CD4-positive, alpha-beta memory T cell (primary cell): ENCODE results near the gene OSBPL8. TPM values are rescaled to one million over a fixed set of nuclear protein-coding genes. Genes with fewer than 3 reads are reported as not detected.
"Not testable (repeated sequence)": the region's sequence is repeated elsewhere in the genome, so short reads cannot be mapped to it uniquely, and the experiment has no call there.

Experiments used
- CTCF ChIA-PET: fragments of 350-600 bp; sonication (Branson Sonifier 250); formaldehyde crosslinking; loops from one replicate; lab custom pipeline; 2021; ENCODE audit warnings: inconsistent platforms; ENCODE audit not compliant: partially characterized antibody; lab: Charles Lee
- POLR2A ChIA-PET: fragments of 350-600 bp; sonication (Branson Sonifier 250); formaldehyde crosslinking; loops from one replicate; lab custom pipeline; 2021; ENCODE audit not compliant: partially characterized antibody; lab: Charles Lee
- DNase-seq, 5 donors: peaks; one replicate each; pipeline versions ENCODE4 v3.0.0 to v3.0.0-alpha.2; 2020 to 2022; ENCODE audit warnings: mixed read lengths in 1 of 5
- H3K27ac ChIP-seq: one replicate; pipeline ENCODE4 v1.7.0; 2013; ENCODE audit warnings: low read depth, low read length
- H3K27me3 ChIP-seq: 2 replicates; pipeline ENCODE4 v1.7.0; 2013; ENCODE audit warnings: mild to moderate bottlenecking, low read length, moderate library complexity; ENCODE audit not compliant: insufficient read depth
- H3K36me3 ChIP-seq: 2 replicates; pipeline ENCODE4 v1.7.0; 2013; ENCODE audit warnings: mild to moderate bottlenecking, low read length, moderate library complexity; ENCODE audit not compliant: insufficient read depth
- H3K4me1 ChIP-seq: 2 replicates; pipeline ENCODE4 v1.7.0; 2013; ENCODE audit warnings: mild to moderate bottlenecking, low read length, moderate library complexity; ENCODE audit not compliant: insufficient read depth
- H3K4me3 ChIP-seq, 2 donors: one replicate each; pipeline ENCODE4 v1.7.0; 2013; ENCODE audit warnings: low read length in 2 of 2, mild to moderate bottlenecking in 1 of 2
- H3K9me3 ChIP-seq, 2 donors: one replicate each; pipeline ENCODE4 v1.7.0; 2013; ENCODE audit warnings: low read length in 2 of 2, control low read depth in 1 of 2; ENCODE audit not compliant: control insufficient read depth in 1 of 2
- H3K27ac Mint-ChIP-seq, 7 donors: one replicate each; pipeline ENCODE4 v1.8.0; 2020 to 2021; ENCODE audit warnings: mixed read lengths in 7 of 7, mild to moderate bottlenecking in 6 of 7, inconsistent platforms in 3 of 7, moderate library complexity in 3 of 7
- H3K27me3 Mint-ChIP-seq, 2 donors: one replicate each; pipeline ENCODE4 v1.8.0; 2020 to 2021; ENCODE audit warnings: mixed read lengths in 2 of 2
- H3K36me3 Mint-ChIP-seq, 2 donors: one replicate each; pipeline ENCODE4 v1.8.0; 2020 to 2021; ENCODE audit warnings: mixed read lengths in 2 of 2, inconsistent platforms in 1 of 2, mild to moderate bottlenecking in 1 of 2
- H3K4me1 Mint-ChIP-seq, 4 donors: one replicate each; pipeline ENCODE4 v1.8.0; 2020 to 2021; ENCODE audit warnings: mixed read lengths in 4 of 4, mild to moderate bottlenecking in 1 of 4
- H3K4me3 Mint-ChIP-seq, 8 donors: one replicate each; pipeline ENCODE4 v1.8.0; 2020 to 2021; ENCODE audit warnings: mixed read lengths in 8 of 8, mild to moderate bottlenecking in 7 of 8, moderate library complexity in 6 of 8, inconsistent platforms in 3 of 8
- H3K9me3 Mint-ChIP-seq, 8 donors: one replicate each; pipeline ENCODE4 v1.8.0; 2020 to 2021; ENCODE audit warnings: mixed read lengths in 8 of 8, mild to moderate bottlenecking in 5 of 8, inconsistent platforms in 3 of 8, moderate library complexity in 1 of 8
- intact Hi-C: fragments of 100-400 bp; cut with micrococcal nuclease; formaldehyde crosslinking; loops from one replicate; pipeline ENCODE4 v1.15.1; 2023
- polyA plus RNA-seq, 2 donors: library from polyadenylated mRNA; unstranded; fragments of 300-500 nt; fragmentation: Illumina TruSeq; gene quantifications; one replicate each; pipeline ENCODE4 v1.2.3, GENCODE V29; 2021
- total RNA-seq, 2 experiments: library from RNA; stranded (reverse); gene quantifications; one replicate each; pipeline ENCODE4 v1.2.3, GENCODE V29; 2021

The OSBPL8 gene
- total and polyA plus RNA-seq, 4 experiments from 2014 or later = 126 to 143 (median 129) TPM

DNA sequence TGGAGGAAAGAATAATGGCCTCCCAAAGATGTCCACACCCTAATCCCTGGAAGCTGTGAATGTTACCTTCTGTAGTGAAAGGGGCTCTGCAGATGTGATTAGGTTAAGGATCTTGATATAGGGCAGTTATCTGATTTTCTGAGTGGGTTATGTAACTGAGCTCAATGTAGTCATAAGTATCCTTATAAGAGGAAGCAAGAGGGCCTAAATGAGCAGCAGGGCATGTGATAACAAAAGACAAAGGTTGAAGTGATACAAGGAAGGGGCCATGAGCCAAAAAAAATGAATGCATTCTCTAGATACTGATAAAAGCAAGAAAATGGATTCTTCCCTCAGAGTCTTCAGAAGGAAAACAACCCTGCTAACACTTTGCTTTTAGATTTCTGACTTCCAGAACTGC is 78.8 kb downstream of the OSBPL8 start:
- Histone ChIP-seq H3K4me1 (peaks cover 8% of the 10 kb centered on the region), H3K27ac (no peak overlapping the region), H3K9me3 (no peaks in the 10 kb centered on the region), H3K27me3 (no peaks in the 10 kb centered on the region), H3K36me3 (no peaks in the 10 kb centered on the region), H3K4me3 (no peak overlapping the region)
- H3K27ac Mint-ChIP-seq = peak overlapping the region in 1 of 7 donors; percentile 3
- no peaks in the 10 kb centered on the region for H3K9me3 Mint-ChIP-seq
- H3K27me3 Mint-ChIP-seq = no peaks in the 10 kb centered on the region
- peaks cover 13 to 36% of the 10 kb centered on the region in 2 donors for H3K36me3 Mint-ChIP-seq
- no peak overlapping the region for H3K4me3 Mint-ChIP-seq
- no peak for DNase-seq
- intact Hi-C loops = no loop called here
- H3K4me1 Mint-ChIP-seq = peaks cover 13 to 32% (median 22%) of the 10 kb centered on the region in 4 donors
- CTCF ChIA-PET = interaction anchor here (1.6 kb wide), 1 partner anchor 11 kb away, joined by 3 read pairs; no protein-coding TSS in a partner anchor
- POLR2A ChIA-PET = no interaction called here

GRCh38 chr12:76478045-76478444 is 81.5 kb downstream of the OSBPL8 start:
- intact Hi-C loops = no loop called here
- Histone ChIP-seq H3K4me1 (peaks cover 8% of the 10 kb centered on the region), H3K9me3 (no peaks in the 10 kb centered on the region), H3K4me3 (no peak overlapping the region), H3K27me3 (no peaks in the 10 kb centered on the region), H3K36me3 (no peaks in the 10 kb centered on the region), H3K27ac (no peak overlapping the region)
- Mint-ChIP-seq H3K9me3 (no peaks in the 10 kb centered on the region), H3K4me1 (peaks cover 14 to 41% (median 27%) of the 10 kb centered on the region in 4 donors), H3K4me3 (no peak overlapping the region), H3K27me3 (no peaks in the 10 kb centered on the region), H3K27ac (no peak overlapping the region), H3K36me3 (peaks cover 12 to 33% of the 10 kb centered on the region in 2 donors)
- DNase-seq = no peak
- CTCF ChIA-PET = no interaction called here
- POLR2A ChIA-PET = no interaction called here

DNA sequence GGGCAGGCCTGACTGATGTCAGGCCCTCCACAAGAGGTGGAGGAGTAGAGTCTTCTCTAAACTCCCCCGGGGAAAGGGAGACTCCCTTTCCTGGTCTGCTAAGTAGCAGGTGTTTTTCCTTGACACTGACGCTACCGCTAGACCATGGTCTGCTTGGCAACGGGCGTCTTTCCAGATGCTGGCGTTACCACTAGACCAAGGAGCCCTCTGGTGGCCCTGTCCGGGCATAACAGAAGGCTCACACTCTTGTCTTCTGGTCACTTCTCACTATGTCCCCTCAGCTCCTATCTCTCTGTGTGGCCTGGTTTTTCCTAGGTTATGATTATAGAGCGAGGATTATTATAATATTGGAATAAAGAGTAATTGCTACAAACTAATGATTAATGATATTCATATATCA is 86.7 kb downstream of the OSBPL8 start:
- H3K27ac Mint-ChIP-seq, H3K9me3 Mint-ChIP-seq, POLR2A ChIA-PET, H3K36me3 Mint-ChIP-seq, H3K36me3 ChIP-seq, H3K27me3 Mint-ChIP-seq, DNase-seq, H3K9me3 ChIP-seq, H3K27me3 ChIP-seq, H3K4me3 ChIP-seq, H3K4me3 Mint-ChIP-seq, H3K27ac ChIP-seq: not testable (repeated sequence)
- CTCF ChIA-PET = interaction anchor here (1.4 to 4.1 kb wide), 2 partner anchors 8 to 17 kb away, joined by 4 to 22 read pairs; no protein-coding TSS in a partner anchor
- intact Hi-C loops = loop anchor here (5.0 kb wide), 1 partner anchor 39 kb away; no protein-coding TSS in a partner anchor
- peaks cover 32% of the 10 kb centered on the region for H3K4me1 ChIP-seq
- H3K4me1 Mint-ChIP-seq = peaks cover 12 to 27% (median 18%) of the 10 kb centered on the region in 4 donors

GRCh38 chr12:76471579-76471978 is 88.0 kb downstream of the OSBPL8 start:
- H3K4me1 Mint-ChIP-seq = peaks cover 14 to 27% (median 19%) of the 10 kb centered on the region in 4 donors
- no peak overlapping the region for H3K4me3 Mint-ChIP-seq
- H3K27ac Mint-ChIP-seq = no peak overlapping the region
- Histone ChIP-seq H3K9me3 (no peaks in the 10 kb centered on the region), H3K36me3 (no peaks in the 10 kb centered on the region), H3K4me3 (no peak overlapping the region), H3K4me1 (peaks cover 24% of the 10 kb centered on the region), H3K27ac (no peak overlapping the region), H3K27me3 (no peaks in the 10 kb centered on the region)
- CTCF ChIA-PET = interaction anchor here (0.7 to 4.0 kb wide), 4 partner anchors 13 to 115 kb away, joined by 3 to 33 read pairs (median 4); no protein-coding TSS in a partner anchor
- no peak for DNase-seq
- no peaks in the 10 kb centered on the region for H3K27me3 Mint-ChIP-seq
- intact Hi-C loops = loop anchor here (5.0 kb wide), 1 partner anchor 41 kb away; no protein-coding TSS in a partner anchor
- H3K9me3 Mint-ChIP-seq = no peaks in the 10 kb centered on the region
- POLR2A ChIA-PET = no interaction called here
- peaks cover 6 to 11% of the 10 kb centered on the region in 2 donors for H3K36me3 Mint-ChIP-seq

GRCh38 chr12:76470028-76470939 is 89.3 kb downstream of the OSBPL8 start:
- POLR2A ChIA-PET = interaction anchor here (0.9 kb wide), 1 partner anchor 90 kb away, joined by 3 read pairs; no protein-coding TSS in a partner anchor

DNA sequence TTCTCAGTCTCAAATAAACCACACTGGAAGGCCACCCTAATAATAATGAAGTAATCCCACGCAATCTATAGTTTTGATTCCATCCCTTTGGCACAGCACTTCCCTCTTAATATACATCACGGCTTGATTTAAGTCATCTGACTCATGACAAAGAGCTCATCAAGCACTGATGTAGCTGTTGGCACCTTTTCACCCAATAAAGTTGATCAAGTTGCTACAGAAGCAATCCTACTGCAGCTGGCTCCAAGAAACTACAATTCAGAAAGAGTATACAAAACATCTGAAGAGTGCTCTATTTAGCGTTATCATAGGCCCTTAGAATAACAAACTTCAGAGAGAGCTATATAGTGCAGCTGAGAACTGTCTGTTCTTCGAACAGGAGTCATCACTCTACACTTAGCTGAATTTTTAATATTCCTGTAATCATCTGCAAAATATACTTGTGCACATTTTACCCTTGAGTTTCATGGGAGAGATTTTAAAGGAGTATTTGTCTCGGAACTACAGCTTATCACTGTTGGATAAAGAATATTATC is 94.9 kb downstream of the OSBPL8 start:
- no peak for DNase-seq
- Histone ChIP-seq H3K27ac (no peak overlapping the region), H3K4me1 (peaks cover 8% of the 10 kb centered on the region), H3K4me3 (no peak overlapping the region), H3K27me3 (no peaks in the 10 kb centered on the region), H3K36me3 (no peaks in the 10 kb centered on the region), H3K9me3 (no peaks in the 10 kb centered on the region)
- Mint-ChIP-seq H3K4me3 (no peak overlapping the region), H3K27ac (peak overlapping the region in 4 of 7 donors; percentile 30 to 70 (median 43)), H3K27me3 (no peaks in the 10 kb centered on the region), H3K4me1 (peaks cover 40 to 59% (median 46%) of the 10 kb centered on the region in 4 donors), H3K36me3 (peaks cover 7 to 13% of the 10 kb centered on the region in 2 donors), H3K9me3 (no peaks in the 10 kb centered on the region)
- intact Hi-C loops = no loop called here
- ChIA-PET CTCF (interaction anchor here (0.8 to 1.8 kb wide), 5 partner anchors 9 to 123 kb away, joined by 3 to 6 read pairs (median 4); partner anchors contain the start of gene OSBPL8), POLR2A (interaction anchor here (1.4 kb wide), 1 partner anchor 116 kb away, joined by 3 read pairs; the partner anchor contains the start of gene BBS10)

More at GRCh38 chr12:76470028-76470939, 89.3 kb downstream of the OSBPL8 start:
- CTCF ChIA-PET = interaction anchor here (0.9 to 4.0 kb wide), 3 partner anchors 10 to 116 kb away, joined by 3 to 33 read pairs (median 5); no protein-coding TSS in a partner anchor
- H3K27ac ChIP-seq = no peak overlapping the region
- no peak overlapping the region for H3K4me3 ChIP-seq
- no peaks in the 10 kb centered on the region for H3K27me3 ChIP-seq
- peaks cover 9 to 17% (median 13%) of the 10 kb centered on the region in 4 donors for H3K4me1 Mint-ChIP-seq
- intact Hi-C loops = loop anchor here (5.0 kb wide), 1 partner anchor 42 kb away; no protein-coding TSS in a partner anchor
- DNase-seq = peak in 1 of 5 donors; percentile 41
- no peaks in the 10 kb centered on the region for H3K27me3 Mint-ChIP-seq
- no peaks in the 10 kb centered on the region for H3K9me3 ChIP-seq
- no peaks in the 10 kb centered on the region for H3K36me3 ChIP-seq
- no peaks in the 10 kb centered on the region for H3K9me3 Mint-ChIP-seq
- H3K36me3 Mint-ChIP-seq = peaks cover 0 to 8% of the 10 kb centered on the region in 2 donors
- peaks cover 24% of the 10 kb centered on the region for H3K4me1 ChIP-seq
- H3K4me3 Mint-ChIP-seq = no peak overlapping the region
- no peak overlapping the region for H3K27ac Mint-ChIP-seq
